ENCODE measurements around the gene CERK.
"Not testable (repeated sequence)": the region's sequence is repeated elsewhere in the genome, so short reads cannot be mapped to it uniquely, and the experiment has no call there.

CERK gene

GRCh38 chr22:46748908-46749675 lies 11.0 kb upstream of the CERK start:
- peak; percentile 67 for DNase-seq

DNA sequence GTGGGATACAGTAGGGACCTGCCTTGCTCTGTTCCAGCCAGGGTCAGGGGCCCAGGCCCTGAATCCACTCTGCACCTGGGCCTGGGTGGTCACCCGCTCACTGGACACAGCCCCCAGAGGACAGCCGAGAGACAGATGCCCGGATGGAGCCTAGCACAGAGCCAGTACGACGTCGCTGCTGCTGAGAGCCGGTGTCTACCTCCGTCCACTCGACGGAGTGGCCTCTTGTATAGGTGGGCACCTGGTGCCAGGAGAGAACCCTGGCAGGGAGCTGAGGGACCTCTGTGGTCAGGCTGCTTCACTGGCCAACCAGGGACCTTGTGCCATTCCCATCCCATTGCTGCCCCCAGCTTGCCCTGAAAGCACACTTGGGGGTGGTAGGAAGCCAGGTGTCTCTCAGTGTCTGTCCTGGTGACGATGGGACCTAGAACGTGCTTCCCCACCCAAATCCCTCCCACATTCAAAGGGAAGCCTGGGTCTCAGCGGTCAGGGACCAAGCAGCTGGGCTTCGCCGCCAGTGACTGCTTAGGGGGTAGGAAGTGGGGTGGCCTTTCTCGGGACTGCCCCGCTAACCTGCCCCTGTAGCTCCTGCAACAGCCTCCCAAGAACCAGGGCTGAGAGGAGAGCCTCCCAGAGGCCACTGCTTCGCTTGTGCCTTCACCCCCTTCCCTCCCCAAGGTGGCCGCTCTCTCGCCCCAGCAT lies 10.3 kb upstream of the CERK start:
- DNase-seq: no peak

DNA sequence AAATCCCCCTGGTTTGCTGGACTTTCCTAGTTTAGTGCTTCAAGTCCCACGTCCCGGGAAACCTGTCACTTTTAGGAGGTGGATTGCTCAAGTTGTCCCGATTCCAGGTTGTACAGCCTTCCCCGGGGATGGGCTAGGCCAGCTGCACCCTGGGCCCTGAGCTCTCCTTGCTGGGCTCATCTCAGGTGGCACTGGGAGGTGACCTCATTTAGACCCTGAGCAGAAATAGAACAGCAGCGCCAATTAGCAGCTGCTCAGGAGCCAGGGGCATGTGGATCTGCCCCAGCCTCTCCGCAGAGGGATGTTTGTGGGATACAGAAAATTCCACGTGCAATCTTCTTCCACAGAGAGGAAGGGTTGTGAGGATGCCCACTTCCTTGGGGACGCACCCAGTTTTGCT lies 9.6 kb upstream of the CERK start:
- DNase-seq: no peak

- DNase-seq: no peak
Observed at GRCh38 chr22:46746620-46747019, 8.6 kb upstream of the CERK start.

DNA sequence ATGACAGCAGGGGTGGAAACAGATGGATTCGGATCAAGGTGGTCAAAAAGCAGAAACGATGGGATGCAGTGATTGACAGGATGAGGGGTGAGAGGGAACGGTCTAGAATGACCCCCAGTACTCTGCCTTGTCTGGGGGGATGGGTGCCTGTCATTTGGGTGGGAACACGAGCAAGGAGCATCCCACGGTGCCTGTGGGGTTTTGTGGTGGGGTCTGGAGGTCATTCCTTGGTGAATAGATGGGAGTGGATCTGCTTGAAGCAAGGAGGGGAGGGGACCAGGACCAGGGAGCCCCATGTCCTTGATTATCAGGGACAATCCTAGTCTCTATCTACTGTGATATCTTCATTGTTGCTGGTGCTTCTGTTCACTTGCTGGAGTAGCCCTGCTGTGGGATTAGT lies 8.1 kb upstream of the CERK start:
- DNase-seq: no peak

GRCh38 chr22:46744581-46744980 lies 6.5 kb upstream of the CERK start:
- no peak for DNase-seq

- DNase-seq: no peak
Observed at GRCh38 chr22:46742576-46743221, 4.6 kb upstream of the CERK start.

DNA sequence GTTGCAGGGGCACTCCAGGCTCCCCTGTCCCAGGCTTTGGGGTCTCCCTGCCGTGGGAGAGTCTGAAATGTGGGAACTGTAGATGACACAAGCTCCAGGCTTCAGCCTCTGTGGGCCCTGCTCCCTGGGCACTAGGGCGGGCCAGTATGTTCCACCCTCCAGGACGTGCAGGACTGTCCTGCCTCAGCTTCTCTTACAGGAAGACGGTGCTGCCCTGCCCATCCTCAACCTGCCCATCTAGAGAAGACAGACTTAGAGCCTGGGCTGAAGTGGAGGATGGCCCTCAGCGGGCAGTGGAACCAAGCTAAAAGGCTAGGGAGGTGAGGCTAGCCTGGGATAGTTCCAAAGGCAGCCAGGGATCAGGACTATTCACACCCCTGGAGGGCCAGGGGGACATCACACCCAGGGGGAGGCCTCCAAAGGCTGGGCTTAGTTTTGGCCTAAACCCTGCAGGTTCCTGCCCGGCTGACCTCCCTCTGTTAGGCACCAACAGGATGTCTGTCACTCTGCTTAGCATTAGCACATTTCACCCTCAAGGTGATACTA lies 4.0 kb upstream of the CERK start:
- no peak for DNase-seq

GRCh38 chr22:46740910-46741780 lies 3.1 kb upstream of the CERK start:
- no peak for DNase-seq

- DNase-seq: peak; percentile 76
Observed at GRCh38 chr22:46739094-46739870, 1.2 kb upstream of the CERK start.

- no peak for DNase-seq
Observed at GRCh38 chr22:46738647-46739093, 618 bp upstream of the CERK start.

GRCh38 chr22:46737105-46737975 lies 712 bp downstream of the CERK start:
- peak; percentile 34 for DNase-seq

DNA sequence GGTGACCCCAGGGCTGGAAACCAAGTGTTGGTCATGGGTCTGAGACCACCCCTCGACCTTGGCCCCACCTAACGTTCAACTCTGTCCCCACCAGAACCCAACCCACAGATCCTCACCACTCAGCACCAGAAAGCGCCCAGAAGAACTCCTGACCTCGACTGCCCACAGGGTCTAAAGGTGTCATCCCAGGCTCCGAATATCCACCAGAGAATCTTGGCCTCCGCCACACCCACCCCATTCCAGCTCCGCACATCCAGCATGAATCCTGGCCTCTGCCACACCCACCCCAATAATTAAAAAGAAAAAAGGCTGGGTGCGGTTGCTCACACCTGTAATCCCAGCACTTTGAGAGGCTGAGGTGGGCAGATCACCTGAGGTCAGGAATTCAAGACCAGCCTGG lies 1.3 kb downstream of the CERK start:
- no peak for DNase-seq

GRCh38 chr22:46735747-46736608 lies 2.1 kb downstream of the CERK start:
- no peak for DNase-seq

GRCh38 chr22:46734830-46735453 lies 3.1 kb downstream of the CERK start:
- DNase-seq: peak; percentile 73

DNA sequence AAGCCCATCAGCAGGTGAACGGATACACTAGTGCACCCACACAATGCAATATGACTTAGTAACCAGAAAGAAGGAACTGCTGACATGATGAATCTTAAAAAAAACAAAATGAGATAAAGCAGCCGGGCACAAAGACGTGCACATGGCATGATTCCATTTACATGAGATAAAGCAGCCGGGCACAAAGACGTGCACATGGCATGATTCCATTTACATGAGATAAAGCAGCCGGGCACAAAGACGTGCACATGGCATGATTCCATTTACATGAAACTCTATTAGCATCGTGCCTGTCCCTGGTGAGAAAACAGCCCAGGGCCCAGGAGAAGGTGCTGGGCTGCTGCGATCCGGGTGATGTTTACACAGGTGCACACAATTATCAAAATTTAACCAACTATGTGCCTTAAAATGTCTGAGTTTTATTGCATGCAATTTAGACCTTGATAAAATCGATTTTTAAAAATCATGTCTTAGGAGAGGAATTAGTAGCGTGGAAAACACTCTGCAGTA lies 3.8 kb downstream of the CERK start:
- not testable (repeated sequence) for DNase-seq

GRCh38 chr22:46732513-46732912 lies 5.5 kb downstream of the CERK start:
- no peak for DNase-seq

DNA sequence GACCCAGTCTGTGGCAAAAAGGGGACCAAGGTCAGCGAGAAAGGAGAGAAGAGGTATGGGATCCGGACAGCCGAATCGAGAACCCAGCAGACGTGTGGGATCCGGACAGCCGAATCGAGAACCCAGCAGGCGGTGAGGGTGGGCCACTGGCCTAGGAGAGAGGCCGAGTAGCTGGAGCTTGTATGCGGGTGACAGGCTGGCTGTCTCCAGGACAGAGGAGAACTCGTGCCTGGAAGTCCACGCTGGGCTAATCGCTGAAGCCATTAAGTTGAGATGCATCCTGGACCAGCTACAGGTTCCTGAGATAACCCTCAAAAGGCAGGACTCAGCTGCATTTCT lies 6.0 kb downstream of the CERK start:
- DNase-seq: no peak

Data from CD4-positive, alpha-beta T cell treated with Interferon gamma for 1 hour (primary cell).